Bronchial epithelial cell (primary cell): ENCODE data around the gene RAPGEF1. TPM values are rescaled to one million over a fixed set of nuclear protein-coding genes. Genes with fewer than 3 reads are reported as not detected.

Source experiments
- DNase-seq: peaks from one replicate; pipeline ENCODE4 v3.0.0-alpha.2; 2010; ENCODE audit warnings: low read depth
- FAIRE-seq: peaks from 2 replicates; lab custom pipeline; 2011; peaks lifted over from hg19 to GRCh38; lab: Jason Lieb, UNC
- H3K27me3 ChIP-seq: 2 replicates; pipeline ENCODE4 v1.5.1; 2011; ENCODE audit warnings: low read length; ENCODE audit not compliant: control insufficient read depth, insufficient read depth
- H3K36me3 ChIP-seq: 2 replicates; pipeline ENCODE4 v1.5.1; 2011; ENCODE audit warnings: low read length; ENCODE audit not compliant: control insufficient read depth, insufficient read depth
- H3K4me3 ChIP-seq: 2 replicates; pipeline ENCODE4 v1.5.1; 2011; ENCODE audit warnings: mild to moderate bottlenecking, low read depth, low read length, control low read depth
- total RNA-seq: library from RNA; depleted of rRNA; stranded (reverse); fragments of >200 nt; gene quantifications from 2 replicates; pipeline ENCODE4 v1.2.1, GENCODE V29; 2014
- TF ChIP-seq, protein P1 (sequence below): IDR thresholded peaks from 2 replicates; pipeline ENCODE4 v1.5.1; 2011; ENCODE audit warnings: mild to moderate bottlenecking, moderate library complexity, low read length, control low read depth, inconsistent platforms; ENCODE audit not compliant: insufficient read depth, severe bottlenecking

RAPGEF1 gene
- total RNA-seq, 1 donor from 2014 or later: 19.2 TPM

DNA sequence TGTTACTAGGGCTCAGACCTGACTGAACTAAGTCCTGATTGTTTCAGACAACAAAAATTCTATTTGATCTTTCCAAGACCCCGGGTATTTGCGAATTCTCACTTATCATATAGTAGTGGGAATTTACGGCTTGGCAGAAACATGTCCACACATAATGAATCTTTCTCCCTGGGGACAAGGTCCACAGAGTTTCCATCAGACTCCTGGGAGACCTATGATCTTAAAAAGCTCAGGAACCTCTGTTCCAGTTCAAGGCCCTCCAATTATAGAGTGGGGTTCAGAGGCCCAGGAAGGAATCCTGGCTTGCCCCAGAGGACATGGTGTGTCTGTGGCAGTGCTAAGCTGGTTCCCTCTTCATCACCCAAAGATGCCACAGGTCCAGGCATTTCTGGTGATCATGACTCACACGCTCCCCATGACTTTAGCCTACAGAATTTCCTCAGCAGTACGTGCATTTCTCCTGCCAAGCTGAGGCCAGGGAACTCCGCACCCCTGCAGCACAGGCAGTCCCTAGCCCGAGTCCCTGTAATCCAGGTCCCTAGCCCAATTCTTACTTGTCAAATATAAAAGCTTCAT lies 12.6 kb downstream of the RAPGEF1 start:
- FAIRE-seq: no peak
- H3K4me3 ChIP-seq: no peak overlapping the region
- no peaks in the 10 kb centered on the region for H3K36me3 ChIP-seq
- no peaks in the 10 kb centered on the region for H3K27me3 ChIP-seq
- TF ChIP-seq, protein P1, sequence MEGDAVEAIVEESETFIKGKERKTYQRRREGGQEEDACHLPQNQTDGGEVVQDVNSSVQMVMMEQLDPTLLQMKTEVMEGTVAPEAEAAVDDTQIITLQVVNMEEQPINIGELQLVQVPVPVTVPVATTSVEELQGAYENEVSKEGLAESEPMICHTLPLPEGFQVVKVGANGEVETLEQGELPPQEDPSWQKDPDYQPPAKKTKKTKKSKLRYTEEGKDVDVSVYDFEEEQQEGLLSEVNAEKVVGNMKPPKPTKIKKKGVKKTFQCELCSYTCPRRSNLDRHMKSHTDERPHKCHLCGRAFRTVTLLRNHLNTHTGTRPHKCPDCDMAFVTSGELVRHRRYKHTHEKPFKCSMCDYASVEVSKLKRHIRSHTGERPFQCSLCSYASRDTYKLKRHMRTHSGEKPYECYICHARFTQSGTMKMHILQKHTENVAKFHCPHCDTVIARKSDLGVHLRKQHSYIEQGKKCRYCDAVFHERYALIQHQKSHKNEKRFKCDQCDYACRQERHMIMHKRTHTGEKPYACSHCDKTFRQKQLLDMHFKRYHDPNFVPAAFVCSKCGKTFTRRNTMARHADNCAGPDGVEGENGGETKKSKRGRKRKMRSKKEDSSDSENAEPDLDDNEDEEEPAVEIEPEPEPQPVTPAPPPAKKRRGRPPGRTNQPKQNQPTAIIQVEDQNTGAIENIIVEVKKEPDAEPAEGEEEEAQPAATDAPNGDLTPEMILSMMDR: no peak
- DNase-seq: peak; percentile 92

- peaks cover 4% of the 10 kb centered on the region for H3K36me3 ChIP-seq
- H3K27me3 ChIP-seq: no peaks in the 10 kb centered on the region
- FAIRE-seq (no peak), DNase-seq (no peak)
- TF ChIP-seq, protein P1: no peak
- no peak overlapping the region for H3K4me3 ChIP-seq
Measured at GRCh38 chr9:131724683-131725082, 15.2 kb downstream of the RAPGEF1 start.

GRCh38 chr9:131723632-131724031 lies 16.2 kb downstream of the RAPGEF1 start:
- TF ChIP-seq, protein P1: no peak
- Histone ChIP-seq H3K36me3 (peaks cover 4% of the 10 kb centered on the region), H3K27me3 (no peaks in the 10 kb centered on the region), H3K4me3 (no peak overlapping the region)
- DNase-seq: no peak
- no peak for FAIRE-seq

DNA sequence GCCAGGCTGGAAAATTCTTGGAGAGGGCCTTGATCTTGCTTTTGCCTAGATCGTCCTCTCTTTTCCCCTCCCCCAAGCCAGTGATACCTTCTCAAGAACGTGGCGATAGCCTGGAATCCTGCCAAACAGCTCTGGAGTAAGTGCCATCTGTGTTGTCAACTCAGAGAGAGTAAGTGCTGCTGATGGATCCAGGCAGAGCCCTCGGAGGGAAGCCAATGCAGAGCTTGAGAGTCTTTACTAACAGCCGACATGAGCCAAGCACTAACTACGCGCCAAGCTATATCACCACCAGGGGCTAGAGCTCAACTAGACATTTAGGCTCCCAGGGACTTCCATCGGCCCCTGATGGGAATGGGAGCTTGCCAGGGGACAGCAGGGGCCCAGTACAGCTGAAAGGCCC lies 17.6 kb downstream of the RAPGEF1 start:
- H3K4me3 ChIP-seq: no peak overlapping the region
- no peak for FAIRE-seq
- H3K27me3 ChIP-seq: no peaks in the 10 kb centered on the region
- TF ChIP-seq, protein P1: no peak
- DNase-seq: no peak
- H3K36me3 ChIP-seq: peaks cover 4% of the 10 kb centered on the region

DNA sequence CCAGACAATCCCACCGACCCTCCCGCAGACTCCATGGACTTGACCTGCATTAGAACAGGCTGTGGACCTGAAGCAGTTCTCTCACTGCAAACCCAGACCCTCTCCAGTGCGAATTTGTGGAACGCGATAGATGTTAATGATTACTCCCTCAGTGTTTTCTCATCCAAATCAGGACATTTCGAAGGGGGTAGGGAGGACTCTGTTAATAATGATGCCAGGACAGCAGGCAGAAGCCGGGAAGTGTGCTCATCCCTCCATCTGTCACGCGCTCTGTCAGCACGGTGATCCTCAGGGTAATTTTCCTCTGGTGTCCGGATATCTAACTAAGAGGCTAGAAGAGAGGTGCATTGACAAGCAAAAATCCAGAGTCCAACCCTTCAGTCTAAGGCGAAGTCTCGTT lies 18.8 kb downstream of the RAPGEF1 start:
- FAIRE-seq (no peak), DNase-seq (no peak)
- Histone ChIP-seq H3K36me3 (peaks cover 4% of the 10 kb centered on the region), H3K27me3 (no peaks in the 10 kb centered on the region), H3K4me3 (no peak overlapping the region)
- TF ChIP-seq, protein P1: no peak

DNA sequence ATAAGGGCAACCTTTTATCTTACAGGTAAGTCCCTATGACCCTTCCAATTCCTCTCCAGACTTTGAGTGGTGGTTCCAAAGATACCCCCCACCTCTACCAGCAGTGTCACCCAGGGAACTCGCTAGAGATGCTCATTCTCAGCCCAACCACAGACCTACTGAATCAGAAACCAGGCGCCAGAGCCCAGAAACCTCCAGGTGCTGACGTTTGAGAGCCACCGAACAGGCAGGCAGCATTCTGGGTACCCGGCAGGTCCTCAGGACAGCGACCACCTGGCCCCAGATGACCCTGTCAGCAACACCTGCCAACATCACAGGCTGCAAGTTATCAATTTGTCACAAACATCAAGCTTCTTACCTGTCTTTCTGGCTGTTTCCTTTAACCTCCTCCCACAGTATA lies 19.5 kb downstream of the RAPGEF1 start:
- Histone ChIP-seq H3K27me3 (no peaks in the 10 kb centered on the region), H3K4me3 (no peak overlapping the region), H3K36me3 (peaks cover 4% of the 10 kb centered on the region)
- no peak for FAIRE-seq
- TF ChIP-seq, protein P1: no peak
- DNase-seq: no peak
